Left renal pelvis (tissue), 4 donors: ENCODE measurements around the gene BSCL2. TPM values are rescaled to one million over a fixed set of nuclear protein-coding genes. Genes with fewer than 3 reads are reported as not detected.
"Not testable (repeated sequence)": the region's sequence is repeated elsewhere in the genome, so short reads cannot be mapped to it uniquely, and the experiment has no call there.

ENCODE experiments used
- DNase-seq, 4 donors: peaks; one replicate each; pipeline ENCODE4 v3.0.0-alpha.2; 2013; ENCODE audit warnings: low read depth in 4 of 4, low spot score in 3 of 4
- polyA plus RNA-seq, 4 donors: library from polyadenylated mRNA; unstranded; fragments of 120-200 nt; gene quantifications; one replicate each; pipeline ENCODE4 v1.2.1, GENCODE V29; 2013; ENCODE audit not compliant: insufficient read length in 4 of 4

The BSCL2 gene
- polyA plus RNA-seq, 4 donors = 48.7 to 71.0 (median 56.2) TPM

GRCh38 chr11:62719302-62719978 lies 12.2 kb upstream of the BSCL2 start:
- DNase-seq = no peak

GRCh38 chr11:62716816-62717215 lies 9.6 kb upstream of the BSCL2 start:
- DNase-seq = no peak

- DNase-seq = no peak
These were observed 9.0 kb upstream of the BSCL2 start for GRCh38 chr11:62716206-62716605.

GRCh38 chr11:62715150-62716130 lies 8.2 kb upstream of the BSCL2 start:
- DNase-seq = no peak

GRCh38 chr11:62713343-62713742 lies 6.1 kb upstream of the BSCL2 start:
- DNase-seq = no peak

GRCh38 chr11:62712861-62713260 lies 5.6 kb upstream of the BSCL2 start:
- DNase-seq = no peak

- DNase-seq = no peak
These were observed 5.1 kb upstream of the BSCL2 start for GRCh38 chr11:62712276-62712812.

- no peak for DNase-seq
These were observed 2.7 kb upstream of the BSCL2 start for GRCh38 chr11:62710001-62710345.

GRCh38 chr11:62709247-62710000 lies 2.2 kb upstream of the BSCL2 start:
- peak; percentile 94 to 98 (median 96) for DNase-seq

- no peak for DNase-seq
These were observed 1.6 kb upstream of the BSCL2 start for GRCh38 chr11:62708793-62709192.

GRCh38 chr11:62708392-62708791 lies 1.2 kb upstream of the BSCL2 start:
- no peak for DNase-seq

- no peak for DNase-seq
These were observed 375 bp downstream of the BSCL2 start for GRCh38 chr11:62706850-62707247.

- peak; percentile 77 to 84 (median 84) for DNase-seq
These were observed 1.1 kb downstream of the BSCL2 start for GRCh38 chr11:62705880-62706849.

- no peak for DNase-seq
These were observed 1.8 kb downstream of the BSCL2 start for GRCh38 chr11:62705413-62705812.

GRCh38 chr11:62703921-62704320 lies 3.3 kb downstream of the BSCL2 start:
- not testable (repeated sequence) for DNase-seq

GRCh38 chr11:62702246-62702645 lies 5.0 kb downstream of the BSCL2 start:
- no peak for DNase-seq

GRCh38 chr11:62694455-62695167 lies 12.6 kb downstream of the BSCL2 start:
- no peak for DNase-seq

GRCh38 chr11:62693624-62694023 lies 13.6 kb downstream of the BSCL2 start:
- not testable (repeated sequence) for DNase-seq
